Cardiac muscle cell (in vitro differentiated cells and primary cell): ENCODE data around the gene FLNB. TPM values are rescaled to one million over a fixed set of nuclear protein-coding genes. Genes with fewer than 3 reads are reported as not detected.

Experiments
- DNase-seq, 2 donors: peaks; one replicate each; pipeline versions ENCODE4 v3.0.0 to v3.0.0-alpha.2; 2010 to 2017; ENCODE audit warnings: low read depth in 1 of 2, low spot score in 1 of 2
- H3K27ac ChIP-seq: fragments of 200-600 bp; sonication (generic); 2 replicates; pipeline ENCODE4 v1.5.1; 2016
- H3K27me3 ChIP-seq: fragments of 200-600 bp; sonication (generic); 2 replicates; pipeline ENCODE4 v1.6.0; 2016; ENCODE audit warnings: control low read depth
- H3K36me3 ChIP-seq: fragments of 200-600 bp; sonication (generic); 2 replicates; pipeline ENCODE4 v1.5.1; 2016; ENCODE audit warnings: control low read depth
- H3K4me1 ChIP-seq: fragments of 200-600 bp; sonication (generic); 2 replicates; pipeline ENCODE4 v1.8.1; 2017; ENCODE audit warnings: low read depth, mild to moderate bottlenecking, mixed run types
- H3K4me3 ChIP-seq: fragments of 200-600 bp; sonication (generic); 2 replicates; pipeline ENCODE4 v1.5.1; 2016; ENCODE audit warnings: mild to moderate bottlenecking
- H3K9me3 ChIP-seq: fragments of 200-600 bp; sonication (generic); 2 replicates; pipeline ENCODE4 v1.5.1; 2017; ENCODE audit warnings: low read depth, mild to moderate bottlenecking, control low read depth
- polyA plus RNA-seq: library from polyadenylated mRNA; unstranded; fragments of >200 nt; fragmentation: Nextera tagmentation; extraction: Ambion mirVana; gene quantifications from 2 replicates; pipeline ENCODE4 v1.2.1, GENCODE V29; 2016
- total RNA-seq: library from RNA; depleted of rRNA; stranded (reverse); fragments of >200 nt; gene quantifications from 2 replicates; pipeline ENCODE4 v1.2.3, GENCODE V29; 2016
- TF ChIP-seq, protein P1 (sequence below): IDR thresholded peaks from 2 replicates; pipeline ENCODE4 v1.5.1; 2012; ENCODE audit warnings: low read depth, mild to moderate bottlenecking, low read length

The FLNB gene
- total and polyA plus RNA-seq, 2 experiments from 2014 or later, result 12.1 to 28.7 TPM

DNA sequence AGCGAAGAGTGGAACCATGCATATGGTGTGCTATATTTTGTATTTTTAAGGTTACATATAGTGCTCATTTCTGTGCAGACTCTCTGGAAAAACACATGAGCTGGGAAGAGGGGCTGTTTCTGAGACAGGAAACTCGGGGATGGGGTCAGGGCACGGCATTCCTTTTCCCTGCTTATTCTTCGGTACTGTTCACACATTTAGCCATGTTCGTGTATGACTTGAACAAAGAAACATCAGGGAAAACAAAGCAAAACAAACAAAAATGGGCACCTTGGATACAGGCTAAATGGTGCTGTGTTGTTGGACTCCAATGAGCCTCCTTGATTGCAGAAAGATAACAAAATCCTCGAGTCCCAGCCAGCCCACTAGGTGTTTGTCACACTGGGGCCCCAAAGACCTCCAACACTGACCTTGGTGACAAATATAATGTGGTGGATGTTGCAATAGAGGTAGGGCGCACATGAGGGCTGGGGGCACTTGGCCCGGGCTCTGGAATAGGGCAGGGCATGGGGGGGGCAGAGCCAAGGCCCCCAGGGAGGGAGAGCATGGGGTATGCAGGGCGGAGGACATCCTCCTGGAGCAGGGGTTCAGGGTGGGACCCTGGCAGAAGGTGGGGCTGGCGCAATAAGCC, 183.3 kb downstream of the FLNB start:
- no peak overlapping the region for H3K27ac ChIP-seq
- TF ChIP-seq, protein P1, sequence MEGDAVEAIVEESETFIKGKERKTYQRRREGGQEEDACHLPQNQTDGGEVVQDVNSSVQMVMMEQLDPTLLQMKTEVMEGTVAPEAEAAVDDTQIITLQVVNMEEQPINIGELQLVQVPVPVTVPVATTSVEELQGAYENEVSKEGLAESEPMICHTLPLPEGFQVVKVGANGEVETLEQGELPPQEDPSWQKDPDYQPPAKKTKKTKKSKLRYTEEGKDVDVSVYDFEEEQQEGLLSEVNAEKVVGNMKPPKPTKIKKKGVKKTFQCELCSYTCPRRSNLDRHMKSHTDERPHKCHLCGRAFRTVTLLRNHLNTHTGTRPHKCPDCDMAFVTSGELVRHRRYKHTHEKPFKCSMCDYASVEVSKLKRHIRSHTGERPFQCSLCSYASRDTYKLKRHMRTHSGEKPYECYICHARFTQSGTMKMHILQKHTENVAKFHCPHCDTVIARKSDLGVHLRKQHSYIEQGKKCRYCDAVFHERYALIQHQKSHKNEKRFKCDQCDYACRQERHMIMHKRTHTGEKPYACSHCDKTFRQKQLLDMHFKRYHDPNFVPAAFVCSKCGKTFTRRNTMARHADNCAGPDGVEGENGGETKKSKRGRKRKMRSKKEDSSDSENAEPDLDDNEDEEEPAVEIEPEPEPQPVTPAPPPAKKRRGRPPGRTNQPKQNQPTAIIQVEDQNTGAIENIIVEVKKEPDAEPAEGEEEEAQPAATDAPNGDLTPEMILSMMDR, result no peak
- no peak for DNase-seq
- peaks cover 31% of the 10 kb centered on the region for H3K4me1 ChIP-seq
- no peaks in the 10 kb centered on the region for H3K36me3 ChIP-seq
- no peak overlapping the region for H3K4me3 ChIP-seq
- no peaks in the 10 kb centered on the region for H3K27me3 ChIP-seq
- no peaks in the 10 kb centered on the region for H3K9me3 ChIP-seq

GRCh38 chr3:58192069-58192468, 183.8 kb downstream of the FLNB start:
- H3K27ac ChIP-seq, result no peak overlapping the region
- no peak for DNase-seq
- H3K27me3 ChIP-seq, result no peaks in the 10 kb centered on the region
- no peak overlapping the region for H3K4me3 ChIP-seq
- H3K4me1 ChIP-seq, result peaks cover 31% of the 10 kb centered on the region
- H3K9me3 ChIP-seq, result no peaks in the 10 kb centered on the region
- TF ChIP-seq, protein P1, result no peak
- no peaks in the 10 kb centered on the region for H3K36me3 ChIP-seq

DNA sequence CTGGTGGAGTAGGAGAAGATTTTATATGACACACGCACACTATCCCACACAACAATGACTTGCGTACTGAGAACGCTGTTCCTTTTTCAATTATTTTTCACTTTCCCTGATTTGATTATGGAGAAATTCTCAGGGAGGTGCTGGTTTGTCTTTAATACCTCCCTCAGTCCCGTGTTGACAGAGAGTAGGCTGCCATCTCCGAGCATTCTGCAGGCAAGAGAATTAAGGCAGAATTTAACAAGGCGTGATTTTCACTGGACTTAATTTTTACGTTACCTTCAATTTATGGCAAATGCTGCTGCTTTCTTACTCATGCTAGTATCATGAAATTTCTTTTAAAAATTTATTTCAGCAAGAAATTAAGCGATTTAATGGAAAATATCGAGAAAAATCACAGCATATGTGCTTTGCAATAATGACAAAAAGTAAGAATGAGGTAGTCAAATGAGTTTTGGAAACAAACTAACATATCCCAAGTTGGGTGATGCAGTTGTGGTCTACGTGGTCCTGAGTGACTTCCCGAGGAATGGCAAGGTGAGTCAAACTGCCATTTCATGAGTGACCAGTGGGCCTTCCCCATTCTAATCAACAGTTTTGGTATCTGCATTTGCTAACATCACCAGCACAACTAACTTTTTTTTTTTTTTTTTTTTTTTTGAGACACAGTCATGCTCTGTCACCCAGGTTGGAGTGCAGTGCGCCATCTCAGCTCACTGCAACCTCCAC, 185.6 kb downstream of the FLNB start:
- no peaks in the 10 kb centered on the region for H3K36me3 ChIP-seq
- DNase-seq, result no peak
- no peaks in the 10 kb centered on the region for H3K27me3 ChIP-seq
- H3K9me3 ChIP-seq, result no peaks in the 10 kb centered on the region
- H3K4me1 ChIP-seq, result peaks cover 25% of the 10 kb centered on the region
- TF ChIP-seq, protein P1, result no peak
- no peak overlapping the region for H3K4me3 ChIP-seq
- no peak overlapping the region for H3K27ac ChIP-seq

DNA sequence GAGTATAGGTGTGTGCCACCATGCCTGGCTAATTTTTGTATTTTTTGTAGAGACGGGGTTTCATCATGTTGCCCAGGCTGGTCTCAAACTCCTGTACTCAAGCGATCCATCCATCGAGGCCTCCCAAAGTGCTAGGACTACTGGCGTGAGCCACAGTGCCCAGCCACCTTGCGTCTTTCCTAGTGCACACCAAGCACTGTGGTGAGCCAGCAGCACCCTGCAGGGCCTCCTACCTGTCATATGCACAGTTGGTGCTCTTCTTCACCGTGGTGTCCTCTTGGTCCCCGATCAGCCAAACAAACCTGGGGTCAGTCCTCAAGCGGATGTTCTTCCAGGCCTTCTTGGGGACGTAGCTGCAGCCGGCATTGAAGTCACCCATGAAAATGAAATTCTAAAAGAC, 189.4 kb downstream of the FLNB start:
- TF ChIP-seq, protein P1, result no peak
- Histone ChIP-seq H3K4me1 (no peaks in the 10 kb centered on the region), H3K9me3 (no peaks in the 10 kb centered on the region), H3K27me3 (no peaks in the 10 kb centered on the region), H3K27ac (no peak overlapping the region), H3K36me3 (no peaks in the 10 kb centered on the region), H3K4me3 (no peak overlapping the region)
- no peak for DNase-seq

DNA sequence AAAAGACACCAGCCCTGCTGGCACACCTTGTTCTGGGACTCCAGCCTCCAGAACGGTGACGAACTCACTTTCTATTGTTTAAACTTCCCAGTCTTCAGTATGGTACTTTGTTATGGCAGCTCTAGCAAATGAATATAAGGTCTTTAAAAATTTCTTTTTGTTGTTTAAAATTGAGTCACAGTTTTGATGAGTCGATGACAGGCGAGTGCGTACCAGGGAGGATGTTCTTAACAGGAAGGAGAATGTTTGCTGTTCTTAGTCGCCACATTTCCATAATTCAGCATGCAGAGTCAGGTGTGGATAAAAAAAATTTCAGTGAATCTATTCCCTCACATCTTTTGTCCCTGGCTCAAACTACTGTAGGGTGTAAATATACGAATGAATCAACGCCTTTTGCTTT, 190.1 kb downstream of the FLNB start:
- Histone ChIP-seq H3K4me3 (no peak overlapping the region), H3K36me3 (no peaks in the 10 kb centered on the region), H3K9me3 (no peaks in the 10 kb centered on the region), H3K4me1 (no peaks in the 10 kb centered on the region), H3K27ac (no peak overlapping the region), H3K27me3 (no peaks in the 10 kb centered on the region)
- TF ChIP-seq, protein P1, result no peak
- DNase-seq, result peak in 1 of 2 donors; percentile 32
